Ecto neural progenitor cell (in vitro differentiated cells): Measurements from ENCODE around the gene TENM3.

Experiments
- DNase-seq: peaks from one replicate; pipeline ENCODE4 v3.0.0-alpha.2; 2018; ENCODE audit warnings: low spot score

TENM3 gene

DNA sequence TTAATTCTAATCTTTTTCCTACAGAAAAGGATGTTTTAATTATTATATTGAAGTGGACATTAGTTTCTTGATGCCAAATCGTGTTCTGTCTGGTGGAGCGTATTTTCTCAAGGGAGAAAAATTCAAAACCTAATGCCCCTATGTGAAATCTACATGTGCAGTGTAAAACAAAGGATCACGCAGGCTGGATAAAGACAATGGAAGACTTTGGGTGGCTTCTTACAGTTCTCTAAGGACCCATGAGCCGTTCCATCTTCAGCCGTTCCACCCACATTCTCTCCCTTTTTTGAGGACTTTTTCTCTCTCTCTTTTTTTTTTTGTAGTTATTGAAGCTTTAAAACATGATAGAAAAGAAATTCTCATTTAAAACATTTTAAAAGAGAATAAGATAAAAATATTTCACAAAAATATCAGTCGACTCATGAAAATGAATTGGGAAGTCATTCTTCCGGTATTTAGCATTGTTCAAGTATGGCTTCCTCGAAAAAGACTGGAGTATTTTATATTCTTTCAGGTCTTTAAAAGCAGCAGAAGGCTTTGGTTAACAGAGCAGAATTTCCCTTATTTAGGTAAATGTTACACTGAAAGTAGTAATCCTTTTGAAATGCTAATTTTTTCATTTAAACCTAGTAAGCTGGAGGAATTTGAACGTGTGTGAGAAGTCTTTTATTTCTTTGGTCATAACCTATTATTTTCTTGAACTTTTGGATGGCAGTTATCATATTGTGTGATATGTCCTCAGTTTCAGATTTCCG, 11.0 kb downstream of the TENM3 start:
- DNase-seq: no peak

DNA sequence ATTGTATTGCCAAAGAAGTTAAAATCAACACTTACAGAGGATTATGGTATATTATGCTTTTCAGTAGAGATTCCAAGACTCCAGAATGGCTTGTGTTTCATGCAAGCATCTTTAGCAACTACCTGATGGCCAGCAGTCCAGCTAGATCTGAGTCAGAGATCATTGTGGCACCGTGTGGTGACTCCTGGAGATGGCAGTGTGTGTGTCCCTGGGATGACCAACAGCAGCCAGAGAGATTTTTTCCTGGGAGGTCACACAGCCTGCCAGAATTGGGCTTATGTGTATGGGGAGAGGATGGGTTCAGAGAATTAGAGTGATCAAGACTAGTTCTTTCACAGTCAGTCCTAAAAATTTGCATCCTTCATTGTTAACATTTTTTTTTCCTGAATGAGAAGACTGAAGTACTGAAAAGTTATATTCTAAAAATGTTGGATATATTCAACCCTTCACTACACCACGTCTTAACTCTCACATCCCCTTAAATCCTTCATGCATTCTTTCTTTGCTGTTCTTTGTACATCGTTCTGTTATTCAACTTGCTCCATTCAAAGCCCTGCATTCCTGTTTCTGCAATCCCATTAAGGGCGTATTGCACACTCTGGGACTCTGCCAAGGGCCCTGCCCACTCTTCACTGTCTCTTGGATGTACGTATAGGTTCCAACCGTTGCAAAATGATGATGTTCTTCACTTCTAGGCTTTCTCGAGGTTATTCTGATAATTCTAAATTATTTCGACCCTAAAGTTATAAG, 12.4 kb downstream of the TENM3 start:
- no peak for DNase-seq

DNA sequence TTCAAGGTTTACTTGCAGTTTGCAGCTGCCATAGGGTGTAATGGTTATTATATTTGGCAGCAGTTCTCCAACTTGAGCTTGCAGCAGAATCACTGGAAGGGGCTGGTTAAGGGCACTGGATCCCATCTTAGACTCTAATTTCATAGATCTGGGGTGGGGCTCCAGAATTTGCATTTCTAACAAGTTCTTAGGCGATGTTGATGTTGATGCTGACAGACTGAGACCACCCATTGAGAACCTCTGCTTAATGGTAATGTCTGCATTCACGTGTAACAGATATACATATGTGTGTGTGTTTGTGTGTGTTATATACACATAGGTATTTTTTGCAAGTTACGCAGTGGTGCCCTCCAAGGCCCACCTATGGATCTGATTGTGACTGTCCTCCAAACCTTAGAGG, 13.8 kb downstream of the TENM3 start:
- no peak for DNase-seq

DNA sequence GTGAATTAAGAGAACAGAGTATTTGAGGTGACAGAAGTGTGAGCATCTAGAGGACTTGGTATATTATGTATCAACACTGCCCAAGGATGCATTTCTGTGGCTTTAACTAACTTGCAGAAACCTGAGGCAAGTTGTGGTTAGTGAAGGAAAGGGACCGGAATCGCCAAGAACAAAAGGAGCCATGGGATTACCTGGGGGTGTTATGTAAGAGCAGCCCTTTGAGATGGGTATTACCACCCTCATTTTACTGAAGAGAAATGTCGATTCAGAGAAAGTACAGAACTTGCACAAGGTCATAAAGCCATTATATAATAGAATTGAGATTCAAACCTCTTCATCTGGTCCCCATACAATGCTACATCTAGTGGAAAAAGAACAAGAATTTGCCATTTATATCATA, 14.3 kb downstream of the TENM3 start:
- no peak for DNase-seq

DNA sequence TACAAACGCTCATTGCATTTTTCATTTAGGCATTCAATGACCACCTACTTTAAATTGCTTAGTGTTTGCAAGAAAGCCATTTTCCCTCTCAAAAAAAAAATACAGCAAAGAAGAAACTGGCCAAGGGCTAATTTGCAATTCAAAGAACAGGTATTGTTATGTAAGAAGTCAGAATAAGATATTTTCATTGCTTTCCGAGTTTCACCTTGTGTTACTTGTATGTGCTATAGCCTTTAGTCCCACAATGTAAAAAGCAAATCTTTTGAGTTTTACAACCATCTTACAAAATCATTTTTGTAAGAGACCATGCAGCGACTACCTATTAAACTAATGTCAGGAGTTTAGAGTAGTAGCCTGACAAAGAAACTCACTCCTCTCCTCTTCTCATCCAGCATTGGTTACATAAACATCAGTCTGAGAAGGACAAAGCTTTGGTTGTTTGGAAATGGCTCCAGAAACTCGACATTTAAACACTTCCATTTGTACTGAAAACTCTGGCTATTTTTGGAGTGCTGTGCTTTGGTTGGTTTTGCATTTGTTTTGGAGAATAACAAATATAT, 15.3 kb downstream of the TENM3 start:
- no peak for DNase-seq

DNA sequence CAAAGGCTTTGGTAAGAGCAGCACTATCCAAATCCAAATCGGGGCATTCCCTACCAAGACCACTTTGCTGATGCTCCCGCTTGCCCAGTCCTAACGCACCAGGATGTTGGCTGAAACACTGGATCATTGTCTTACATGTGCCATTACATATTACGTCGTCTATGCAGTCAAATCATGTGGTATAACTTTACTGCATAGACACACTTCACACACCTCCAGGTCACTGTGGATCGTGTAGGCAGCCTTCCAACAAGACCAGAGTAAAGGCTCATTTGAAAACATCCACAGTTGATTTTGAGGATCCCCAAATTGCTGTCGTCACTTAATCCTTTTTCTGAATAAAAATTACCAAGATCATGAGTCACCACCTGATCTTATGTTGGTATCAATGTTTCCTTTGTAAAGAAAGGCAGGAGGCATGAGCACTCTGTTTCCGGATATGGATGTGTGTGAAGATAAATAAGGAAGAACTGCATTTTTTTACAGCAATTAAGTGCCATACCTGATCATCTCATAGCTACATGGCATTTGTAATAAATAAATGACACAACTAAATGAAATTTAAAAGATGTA, 18.5 kb downstream of the TENM3 start:
- no peak for DNase-seq

DNA sequence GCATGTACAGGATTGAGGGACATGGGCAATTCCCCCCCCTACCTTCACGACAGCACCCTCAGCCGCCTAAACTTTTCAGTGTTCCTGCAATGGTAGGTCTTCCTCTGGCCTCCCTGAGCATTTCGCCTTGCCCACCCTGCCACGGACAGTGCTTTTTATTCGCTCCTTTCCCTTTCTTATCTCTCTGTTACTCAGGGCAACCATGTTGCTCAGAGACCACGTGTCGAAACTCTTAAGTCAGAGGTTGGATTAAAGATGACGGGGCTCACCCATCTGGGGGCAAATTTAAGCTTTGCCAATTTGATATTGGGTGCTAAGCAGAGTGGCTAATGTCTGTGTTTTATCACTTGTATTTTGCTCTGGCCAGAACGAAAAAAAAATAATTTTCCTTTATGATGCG, 20.4 kb downstream of the TENM3 start:
- DNase-seq: no peak

DNA sequence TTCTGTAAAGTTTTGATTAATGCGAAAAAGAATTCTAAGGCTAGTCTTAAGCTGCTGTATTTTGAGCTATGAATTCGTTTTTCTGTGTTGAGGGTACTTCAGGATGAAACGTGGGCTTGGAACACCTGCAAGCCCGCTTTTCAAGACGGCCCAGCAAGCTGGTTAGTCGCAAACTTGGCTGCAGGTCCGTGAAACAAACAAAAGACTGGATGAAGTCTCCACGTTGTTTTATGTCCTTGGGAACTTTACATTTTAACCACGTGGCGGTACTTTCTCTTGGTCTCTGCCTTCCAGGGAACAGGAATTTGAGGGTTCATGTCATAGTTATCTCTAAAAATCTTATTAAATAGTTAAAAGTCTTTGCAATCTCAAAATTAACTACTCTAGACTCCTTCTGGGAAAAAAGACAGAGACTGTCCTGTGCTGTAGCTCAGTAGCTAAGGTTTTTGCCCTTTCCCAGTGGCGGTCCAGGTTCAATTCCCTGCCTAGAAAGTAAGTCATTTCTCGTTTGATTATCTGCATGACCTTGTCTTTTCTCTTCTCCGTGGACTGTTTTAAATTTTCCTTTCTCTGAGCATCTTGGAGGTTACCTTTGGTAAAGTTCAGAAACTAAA, 21.0 kb downstream of the TENM3 start:
- no peak for DNase-seq

DNA sequence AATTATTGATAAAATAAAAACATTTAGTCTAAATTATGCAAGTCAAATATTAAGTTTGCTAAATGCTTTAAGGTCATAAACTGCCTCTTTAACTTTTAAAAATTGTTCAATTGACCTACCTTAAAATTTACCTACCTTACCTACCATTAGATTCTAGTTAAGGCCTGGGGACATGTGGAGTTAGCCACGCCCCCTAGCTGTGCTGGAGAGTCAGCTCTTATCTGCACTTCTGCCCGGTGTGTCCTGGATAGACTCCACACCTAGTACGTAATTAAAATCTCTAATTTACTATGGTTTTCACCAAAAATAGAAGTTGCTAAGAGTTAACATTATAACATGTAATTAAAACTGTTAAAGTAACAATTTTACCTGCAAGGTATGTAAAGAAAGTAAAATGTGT, 22.7 kb downstream of the TENM3 start:
- DNase-seq: no peak

DNA sequence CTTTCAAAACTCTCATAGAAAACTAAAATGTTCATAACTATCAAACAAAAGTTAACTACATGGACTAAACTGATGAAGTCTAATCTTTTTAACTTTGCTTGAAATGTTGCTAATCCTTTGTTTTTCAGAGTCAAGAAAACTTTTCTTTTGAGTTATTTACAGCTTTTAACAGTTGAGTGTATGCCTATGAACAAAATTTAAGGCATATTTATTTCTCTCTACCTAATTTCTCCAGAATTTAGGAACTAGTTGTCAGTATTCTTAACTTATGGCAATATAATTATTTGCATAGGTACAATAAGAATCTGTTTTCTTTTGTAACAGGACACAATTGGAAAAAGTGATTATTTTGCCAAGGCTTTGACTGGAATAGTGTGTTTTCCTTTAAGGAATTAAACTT, 23.8 kb downstream of the TENM3 start:
- no peak for DNase-seq

DNA sequence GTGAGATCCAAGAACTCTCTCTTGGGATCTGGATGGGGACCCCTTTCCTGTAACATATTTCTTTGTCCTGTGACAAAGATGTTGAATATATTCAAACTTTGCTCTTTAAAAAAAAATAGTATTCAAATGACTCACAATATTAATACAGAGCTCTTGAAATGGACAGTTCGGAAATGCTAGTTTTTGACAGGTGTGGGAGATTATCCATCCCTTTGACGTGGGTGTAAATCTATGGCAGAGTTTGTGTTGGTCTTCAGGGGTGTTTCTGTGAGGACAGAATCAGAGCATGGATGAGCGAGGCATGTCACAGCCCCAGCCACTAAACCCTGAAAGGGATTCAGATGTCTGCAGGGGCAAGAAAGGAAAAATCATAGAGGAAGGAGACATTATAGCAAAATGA, 25.8 kb downstream of the TENM3 start:
- DNase-seq: no peak

DNA sequence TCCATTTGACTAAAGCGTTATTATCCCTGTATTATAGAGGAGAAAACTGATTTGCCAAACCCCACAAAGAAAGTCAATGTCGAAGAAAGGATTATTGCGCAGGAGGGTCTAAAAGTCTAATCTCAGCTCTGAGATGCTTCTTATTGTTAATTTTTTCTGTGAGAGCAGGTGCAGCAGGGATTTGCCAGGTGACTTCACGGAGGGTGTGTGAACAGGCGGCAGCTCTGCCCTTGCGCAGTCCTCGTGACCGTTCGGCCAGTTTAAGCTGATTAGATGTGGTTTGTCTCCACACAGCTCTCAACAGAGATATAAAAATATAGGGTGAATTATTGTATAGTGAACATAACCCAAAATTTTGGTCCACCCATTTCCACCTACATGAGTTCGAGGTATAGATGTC, 28.5 kb downstream of the TENM3 start:
- DNase-seq: no peak

DNA sequence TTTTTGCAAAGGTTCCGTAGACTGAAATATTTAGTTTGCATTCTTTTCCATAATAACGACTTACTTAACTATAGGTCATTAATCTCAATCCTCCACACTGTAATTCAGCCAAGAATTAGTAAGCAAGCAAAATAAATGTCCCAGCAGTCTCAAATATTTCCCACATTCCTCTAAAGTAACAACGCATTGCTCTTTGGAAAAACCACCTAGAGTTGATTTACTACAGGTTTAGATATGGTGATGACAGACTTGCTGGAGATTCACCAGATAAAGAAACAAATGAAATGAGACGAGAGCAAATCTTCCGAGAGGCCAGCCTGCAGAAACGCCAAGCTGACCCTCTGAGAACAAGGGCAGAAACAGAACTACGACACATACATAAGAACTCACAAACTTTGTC, 28.9 kb downstream of the TENM3 start:
- no peak for DNase-seq

DNA sequence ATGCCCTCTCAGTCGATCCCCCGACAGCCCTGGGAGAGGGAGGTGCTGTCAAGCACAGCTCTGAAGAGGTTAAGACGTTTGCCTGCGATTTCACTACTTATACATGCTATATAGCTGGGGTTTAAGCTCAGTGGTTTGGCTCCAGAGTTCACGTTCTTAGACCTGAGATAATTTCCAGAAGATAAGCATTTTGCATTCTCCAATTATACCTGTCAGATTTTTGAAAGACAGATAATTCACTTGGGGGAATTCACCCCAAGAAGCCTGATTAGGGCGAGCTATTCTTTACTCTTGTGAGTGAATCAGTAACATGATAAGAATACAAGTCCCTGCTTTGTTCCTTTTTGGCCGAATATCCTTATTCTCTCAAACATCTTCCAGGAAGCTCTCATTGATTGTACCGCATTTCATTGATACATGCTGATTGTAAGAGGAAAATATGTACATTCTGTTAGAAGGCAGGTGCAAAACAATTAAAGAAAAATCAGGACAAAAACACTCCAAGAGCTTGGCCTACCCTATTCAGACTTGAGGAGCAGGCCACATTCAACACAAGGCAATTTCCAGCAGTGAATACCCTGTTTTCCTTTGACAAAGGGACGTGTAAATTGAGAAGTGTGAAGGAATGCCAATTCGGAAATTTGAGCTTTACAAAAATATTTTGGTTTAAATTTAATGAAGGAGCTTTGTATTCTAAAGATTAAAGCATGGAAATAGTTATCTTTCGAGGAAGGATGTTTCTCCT, 30.2 kb downstream of the TENM3 start:
- no peak for DNase-seq

DNA sequence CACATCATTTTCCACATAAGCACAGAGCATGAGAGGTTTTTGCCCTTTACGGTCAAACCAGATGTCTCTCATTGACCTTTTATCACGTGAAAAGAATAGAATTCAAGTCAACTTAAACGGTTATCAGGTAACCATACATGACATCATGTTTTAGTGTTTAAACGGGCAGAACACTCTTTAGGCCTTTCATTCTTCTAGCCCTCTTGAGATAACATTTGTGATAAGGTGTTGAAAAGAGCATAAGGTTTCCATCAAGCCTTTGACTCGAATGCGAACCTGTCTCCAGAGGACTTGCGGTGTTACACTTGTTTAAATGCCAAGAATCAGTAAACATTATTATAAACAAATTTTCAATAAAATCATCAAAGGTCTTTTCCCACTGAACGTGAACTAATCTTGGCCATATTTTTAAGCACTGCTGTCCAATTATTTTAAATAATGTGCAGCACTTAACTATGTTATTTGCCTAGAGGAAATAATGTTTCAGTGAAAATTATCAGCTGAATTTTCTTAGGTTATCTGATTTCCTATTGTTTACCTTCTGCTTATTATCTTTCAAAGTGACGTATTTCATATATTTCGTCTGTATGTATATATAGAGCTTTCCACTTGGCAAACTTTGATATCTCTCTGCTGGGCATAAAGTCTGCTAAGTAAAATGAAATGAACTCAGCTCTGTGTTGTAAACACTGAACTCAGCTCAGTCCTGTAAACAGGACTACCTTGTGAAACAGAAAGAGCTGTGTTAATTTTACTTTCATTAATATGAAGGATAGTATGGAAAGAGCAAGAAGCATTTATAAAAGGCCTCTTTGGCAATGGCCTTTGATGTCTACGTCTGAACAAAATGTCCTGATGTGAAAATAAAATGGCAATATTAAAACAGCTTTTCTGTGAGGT, 33.3 kb downstream of the TENM3 start:
- DNase-seq: no peak

DNA sequence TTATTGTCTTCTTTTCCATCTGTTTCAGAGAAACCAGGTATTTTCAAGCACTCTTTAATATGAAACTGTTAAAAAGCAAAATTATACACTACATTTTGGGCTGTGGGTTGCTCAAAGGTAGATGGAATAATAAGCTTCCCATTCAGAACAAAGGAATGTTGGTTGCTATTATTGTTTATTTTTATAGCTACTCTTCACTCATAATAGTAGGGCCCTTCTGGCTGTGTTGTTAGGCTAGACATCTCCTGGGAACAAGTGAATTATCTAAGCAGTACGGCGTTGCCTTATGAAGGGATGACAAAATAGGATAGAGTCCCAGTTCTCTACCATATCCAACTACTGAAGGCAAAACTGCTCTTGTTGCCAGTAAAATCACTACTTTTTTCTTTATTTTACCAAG, 34.2 kb downstream of the TENM3 start:
- no peak for DNase-seq

DNA sequence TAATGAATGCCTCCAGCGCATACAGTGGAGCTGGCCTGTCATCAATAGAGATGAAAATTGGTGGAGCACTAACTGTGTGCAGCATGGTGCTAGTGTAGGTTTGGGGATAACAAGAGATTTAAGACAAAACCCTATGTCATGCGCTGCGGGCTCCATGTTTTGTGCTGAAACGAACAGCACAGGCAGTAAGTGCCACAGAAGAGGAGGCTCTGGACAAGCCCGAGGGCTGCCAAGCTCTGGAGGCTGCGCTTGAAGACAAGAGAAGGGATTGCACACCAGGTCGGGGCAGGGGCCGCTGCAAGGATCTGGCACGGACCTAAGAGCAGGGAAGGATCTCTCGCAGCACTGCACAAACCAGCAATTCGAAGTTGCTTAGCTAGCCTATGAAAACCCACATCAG, 35.5 kb downstream of the TENM3 start:
- no peak for DNase-seq

DNA sequence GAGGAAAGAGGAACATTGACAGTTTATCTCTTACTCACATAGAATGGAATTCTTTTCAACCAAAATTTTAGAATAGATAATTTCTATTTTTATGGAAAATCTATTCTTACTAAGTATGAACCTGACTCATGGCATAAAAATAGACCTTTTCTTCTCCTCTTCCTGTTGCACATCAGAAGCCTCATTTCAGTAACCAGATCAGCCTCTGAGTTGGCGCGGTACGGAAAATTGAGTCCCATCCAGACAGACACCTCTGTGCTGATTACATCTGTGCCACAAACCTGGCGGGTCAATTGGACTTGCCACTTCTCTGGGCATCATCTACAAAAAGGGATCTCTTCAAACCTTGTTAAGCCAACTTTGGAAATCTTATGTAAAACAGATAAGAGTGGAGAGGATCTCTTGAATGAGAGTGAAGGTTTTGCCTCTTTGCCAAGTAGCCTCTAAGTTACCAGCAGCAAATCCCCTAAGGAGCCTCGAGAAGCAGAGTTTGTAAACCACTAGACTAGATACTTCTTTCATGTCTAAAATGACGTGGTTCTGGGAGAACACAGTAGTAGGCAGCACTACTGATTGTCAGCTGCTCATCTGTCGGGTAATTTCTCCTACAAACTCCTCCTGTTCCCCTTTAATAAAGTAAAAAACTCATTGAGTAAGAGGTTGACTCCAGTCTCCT, 37.4 kb downstream of the TENM3 start:
- DNase-seq: no peak

DNA sequence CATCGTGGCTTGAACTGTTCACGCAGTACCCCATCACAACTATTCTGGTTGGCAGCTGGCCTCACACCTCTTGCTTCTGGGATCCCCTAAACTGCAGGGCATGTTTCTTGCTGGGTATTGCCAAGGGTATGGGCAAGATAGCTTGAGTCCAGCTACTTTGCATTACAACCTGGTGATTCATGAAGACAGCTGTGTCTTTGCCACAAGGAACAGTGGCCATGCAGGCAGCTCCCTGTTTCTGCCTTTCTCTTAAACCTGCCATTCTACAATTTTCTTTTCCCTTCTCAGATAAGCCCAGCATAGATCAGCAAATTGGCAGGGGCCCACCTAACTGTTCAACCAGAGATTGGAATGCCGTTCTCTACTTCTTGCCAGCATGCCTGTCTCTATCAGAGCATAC, 42.8 kb downstream of the TENM3 start:
- no peak for DNase-seq

DNA sequence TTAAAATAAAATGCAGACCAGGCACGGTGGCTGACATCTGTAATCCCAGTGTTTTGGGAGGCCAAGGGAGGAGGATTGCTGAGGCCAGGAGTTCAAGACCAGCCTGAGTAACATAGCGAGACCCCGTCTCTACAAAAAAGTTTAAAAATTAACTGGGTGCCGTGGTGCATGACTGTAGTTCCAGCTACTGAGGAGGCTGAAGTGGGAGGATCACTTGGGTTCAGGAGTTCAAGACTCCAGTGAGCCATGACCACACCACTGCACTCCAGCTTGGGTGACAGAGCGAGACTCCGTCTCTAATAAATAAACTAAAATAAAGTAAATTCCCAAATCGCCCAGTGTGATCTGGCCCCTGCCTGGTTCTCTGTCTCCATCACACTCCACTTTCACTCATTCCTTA, 43.7 kb downstream of the TENM3 start:
- DNase-seq: no peak
